SK-N-SH treated with all-trans-retinoic acid at 6 μM for 48 hours (cell line): Measurements from ENCODE around the gene SREBF1.

Source experiments
- ATAC-seq: fragments of 200-7000 bp; cut with Tn5 transposase; 3 replicates; pipeline ENCODE4 v1.9.1; 2020; ENCODE audit warnings: mild to moderate bottlenecking, moderate library complexity
- ARNTL ChIP-seq: fragments of 450-650 bp; formaldehyde crosslinking; IDR thresholded peaks from 2 replicates; pipeline ENCODE4 v1.5.0; 2020; ENCODE audit warnings: low read depth, mild to moderate bottlenecking, moderate library complexity, borderline replicate concordance
- CREB5 ChIP-seq: fragments of 250-450 bp; sonication (Bioruptor Pico); IDR thresholded peaks from 2 replicates; pipeline ENCODE4 v1.5.1; 2020; ENCODE audit warnings: low read depth, mild to moderate bottlenecking, moderate library complexity
- CSRNP3 ChIP-seq: fragments of 250-450 bp; sonication (Bioruptor Pico); IDR thresholded peaks from 2 replicates; pipeline ENCODE4 v1.5.1; 2021; ENCODE audit warnings: mild to moderate bottlenecking, moderate library complexity
- ESRRG ChIP-seq: fragments of 250-450 bp; sonication (Bioruptor Pico); IDR thresholded peaks from 2 replicates; pipeline ENCODE4 v1.6.1; 2021; ENCODE audit warnings: mild to moderate bottlenecking
- GLIS3 ChIP-seq: fragments of 250-450 bp; sonication (Bioruptor Pico); IDR thresholded peaks from 2 replicates; pipeline ENCODE4 v1.5.0; 2020; ENCODE audit warnings: mild to moderate bottlenecking, moderate library complexity
- ISL1 ChIP-seq: fragments of 250-450 bp; sonication (Bioruptor Pico); IDR thresholded peaks from 2 replicates; pipeline ENCODE4 v2.1.2; 2022; ENCODE audit warnings: mild to moderate bottlenecking, moderate library complexity
- OSR1 ChIP-seq: fragments of 250-450 bp; sonication (Bioruptor Pico); IDR thresholded peaks from 2 replicates; pipeline ENCODE4 v1.8.0; 2022; ENCODE audit warnings: moderate library complexity, mild to moderate bottlenecking, inconsistent platforms
- PATZ1 ChIP-seq: fragments of 250-450 bp; sonication (Bioruptor Pico); IDR thresholded peaks from 2 replicates; pipeline ENCODE4 v1.8.0; 2020; ENCODE audit warnings: mild to moderate bottlenecking, moderate library complexity, borderline replicate concordance
- POU6F1 ChIP-seq: fragments of 250-450 bp; sonication (Bioruptor Pico); IDR thresholded peaks from 2 replicates; pipeline ENCODE4 v1.8.0; 2021; ENCODE audit warnings: low read depth, mild to moderate bottlenecking, moderate library complexity, borderline replicate concordance
- RARB ChIP-seq: fragments of 250-450 bp; sonication (Bioruptor Pico); IDR thresholded peaks from 2 replicates; pipeline ENCODE4 v1.8.0; 2021; ENCODE audit warnings: mild to moderate bottlenecking, moderate library complexity
- SNAI2 ChIP-seq: fragments of 250-450 bp; sonication (Bioruptor Pico); IDR thresholded peaks from 2 replicates; pipeline ENCODE4 v1.5.0; 2020; ENCODE audit warnings: mild to moderate bottlenecking, moderate library complexity
- TSHZ2 ChIP-seq: fragments of 250-450 bp; sonication (Bioruptor Pico); IDR thresholded peaks from 2 replicates; pipeline ENCODE4 v1.5.0; 2020; ENCODE audit warnings: mild to moderate bottlenecking, moderate library complexity
- ZFP30 ChIP-seq: fragments of 450-650 bp; formaldehyde crosslinking; IDR thresholded peaks from 2 replicates; pipeline ENCODE4 v1.5.0; 2022; ENCODE audit warnings: mild to moderate bottlenecking, moderate library complexity
- ZNF565 ChIP-seq: fragments of 450-650 bp; formaldehyde crosslinking; conservative IDR thresholded peaks from 2 replicates; pipeline ENCODE4 v1.5.0; 2020; ENCODE audit warnings: low read depth, mild to moderate bottlenecking, moderate library complexity
- ZNF70 ChIP-seq: fragments of 450-650 bp; formaldehyde crosslinking; IDR thresholded peaks from 2 replicates; pipeline ENCODE4 v1.5.0; 2020; ENCODE audit warnings: mild to moderate bottlenecking, moderate library complexity
- ZNF8 ChIP-seq: fragments of 450-650 bp; formaldehyde crosslinking; IDR thresholded peaks from 2 replicates; pipeline ENCODE4 v1.5.0; 2020; ENCODE audit warnings: mild to moderate bottlenecking, moderate library complexity

SREBF1 gene

GRCh38 chr17:17798573-17799255 lies 38.1 kb downstream of the SREBF1 start (continued):
- no peak for TF ChIP-seq RARB
- TF ChIP-seq ARNTL (CRISPR knock-in tag): no peak

GRCh38 chr17:17798010-17798556 lies 38.7 kb downstream of the SREBF1 start:
- TF ChIP-seq CSRNP3 (CRISPR knock-in tag): no peak
- no peak for TF ChIP-seq POU6F1 (CRISPR knock-in tag)
- no peak for TF ChIP-seq TSHZ2 (CRISPR knock-in tag)
- TF ChIP-seq ZNF565 (CRISPR knock-in tag): no peak
- TF ChIP-seq ZNF8 (CRISPR knock-in tag): no peak
- no peak for TF ChIP-seq GLIS3 (CRISPR knock-in tag)
- no peak for TF ChIP-seq OSR1 (CRISPR knock-in tag)
- no peak for TF ChIP-seq ESRRG
- ATAC-seq: no peak

GRCh38 chr17:17797119-17797809 lies 39.5 kb downstream of the SREBF1 start:
- no peak for TF ChIP-seq CSRNP3 (CRISPR knock-in tag)
- TF ChIP-seq CREB5 (CRISPR knock-in tag): no peak
- TF ChIP-seq PATZ1: no peak
- no peak for TF ChIP-seq ZFP30 (CRISPR knock-in tag)
- ATAC-seq: no peak

GRCh38 chr17:17796787-17797061 lies 40.1 kb downstream of the SREBF1 start:
- TF ChIP-seq ZNF565 (CRISPR knock-in tag) (no peak), CREB5 (CRISPR knock-in tag) (no peak), ZNF70 (CRISPR knock-in tag) (no peak), ISL1 (CRISPR knock-in tag) (no peak), ZNF8 (CRISPR knock-in tag) (no peak), GLIS3 (CRISPR knock-in tag) (no peak), SNAI2 (CRISPR knock-in tag) (no peak), ARNTL (CRISPR knock-in tag) (no peak), TSHZ2 (CRISPR knock-in tag) (no peak), OSR1 (CRISPR knock-in tag) (no peak)
- no peak for ATAC-seq
